A172 (cell line): Measurements from ENCODE around the gene RHOBTB3. TPM values are rescaled to one million over a fixed set of nuclear protein-coding genes. Genes with fewer than 3 reads are reported as not detected.
A peak's percentile ranks its signal among the peaks of the same experiment; 100 is the strongest.
"Not testable (repeated sequence)": the region's sequence is repeated elsewhere in the genome, so short reads cannot be mapped to it uniquely, and the experiment has no call there.

Experiments
- DNase-seq: peaks from one replicate; pipeline ENCODE4 v3.0.0-alpha.2; 2015; ENCODE audit warnings: low spot score
- total RNA-seq: library from RNA; depleted of rRNA; stranded (reverse); fragments of >200 nt; shearing (Covaris generic); gene quantifications from 2 replicates; pipeline ENCODE4 v1.2.3, GENCODE V29; 2014

The RHOBTB3 gene
- total RNA-seq, 1 experiment from 2014 or later = 274 TPM

DNA sequence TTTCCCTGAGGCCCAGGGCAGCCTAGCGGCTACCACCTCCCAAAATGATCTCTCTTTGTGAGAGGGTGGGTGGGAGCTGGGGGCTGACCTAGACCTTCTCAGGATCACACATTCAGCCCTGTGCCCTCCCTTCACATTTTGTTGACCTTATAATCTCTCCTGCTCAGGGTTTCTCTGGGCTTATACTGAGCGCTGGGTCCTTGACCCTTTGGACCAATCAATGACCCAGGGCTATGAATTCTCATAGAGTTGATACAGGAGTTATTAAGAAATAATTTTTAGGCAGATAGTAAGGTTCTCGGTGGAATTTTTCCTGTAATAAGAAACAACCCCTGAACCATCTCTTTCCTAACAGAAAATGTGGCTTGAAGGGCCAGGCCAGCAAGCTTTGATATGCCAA is 69.4 kb downstream of the RHOBTB3 start:
- DNase-seq = no peak

DNA sequence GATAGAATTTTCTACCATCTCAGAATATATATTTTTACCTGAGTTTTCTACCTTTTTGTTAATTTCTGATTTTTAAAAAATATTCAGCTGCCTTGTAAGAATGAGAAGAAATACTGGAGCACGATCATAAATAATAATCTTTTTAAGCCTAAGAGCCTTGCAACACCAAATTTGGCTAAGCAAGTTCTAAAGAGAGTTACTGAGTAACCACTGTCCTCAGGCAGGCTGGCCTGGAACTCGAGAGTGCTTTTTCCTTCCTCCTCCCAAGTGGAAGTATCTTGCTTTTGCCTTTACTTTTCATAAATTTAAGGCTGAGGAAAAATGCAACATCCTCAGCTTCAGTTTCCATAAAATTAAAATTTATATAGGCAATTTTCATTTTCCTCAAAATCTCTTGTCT is 70.4 kb downstream of the RHOBTB3 start:
- DNase-seq = no peak

GRCh38 chr5:95801961-95802360 is 70.8 kb downstream of the RHOBTB3 start:
- no peak for DNase-seq

- DNase-seq = no peak
Observed at GRCh38 chr5:95803271-95804148, 72.4 kb downstream of the RHOBTB3 start.

DNA sequence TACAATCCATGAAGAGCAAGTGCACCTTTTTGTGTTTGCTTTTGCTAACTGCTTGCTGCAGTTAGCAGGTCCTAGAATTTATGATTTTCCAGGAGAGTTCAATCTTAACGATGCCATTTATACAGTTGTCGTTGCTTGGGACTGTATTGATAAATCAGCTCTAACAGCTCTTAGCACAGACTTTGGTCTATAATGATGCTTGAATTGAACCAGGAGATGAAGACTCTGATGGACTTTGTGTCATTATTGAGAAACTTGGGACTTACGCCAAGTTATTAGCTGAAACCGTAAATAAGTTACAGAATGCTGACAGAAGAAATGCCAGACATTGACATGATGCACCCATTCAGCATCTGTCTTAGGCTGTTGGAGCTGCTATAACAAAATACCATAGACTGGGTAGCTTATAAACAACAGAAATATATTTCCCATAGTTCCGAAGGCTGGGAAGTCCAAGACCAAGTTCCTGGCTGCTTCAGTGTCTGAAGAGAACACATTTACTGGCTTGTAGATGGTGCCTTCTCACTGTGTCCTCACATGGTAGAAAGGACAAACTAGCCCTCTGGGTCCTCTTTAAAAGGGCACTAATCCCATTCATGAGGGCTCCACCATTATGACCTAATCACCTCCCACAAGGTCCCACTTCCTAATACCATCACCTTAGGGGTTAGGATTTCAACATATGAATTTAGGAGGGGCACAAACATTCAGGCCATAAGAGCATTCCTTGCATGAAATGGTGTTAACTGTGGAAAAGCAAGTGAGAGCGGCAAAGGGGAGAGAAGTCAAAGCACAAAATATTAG is 73.8 kb downstream of the RHOBTB3 start:
- DNase-seq = no peak

DNA sequence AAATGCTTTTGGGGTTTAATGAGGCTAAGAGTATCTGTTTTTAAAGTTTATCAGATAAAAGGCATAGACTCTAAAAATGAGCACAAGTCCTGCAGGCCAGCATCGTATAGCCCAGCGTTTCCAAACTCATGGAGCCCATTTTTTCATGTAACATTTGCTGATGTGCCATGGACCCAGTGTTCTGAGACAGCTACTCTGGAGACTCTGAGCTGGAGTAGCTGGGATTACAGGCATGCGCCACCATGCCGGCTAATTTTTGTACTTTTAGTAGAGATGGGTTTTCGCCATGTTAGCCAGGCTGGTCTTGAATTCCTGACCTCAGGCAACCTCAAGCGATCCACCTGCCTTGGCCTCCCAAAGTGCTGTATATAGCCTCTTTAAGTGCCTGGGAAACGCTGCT is 75.6 kb downstream of the RHOBTB3 start:
- DNase-seq = no peak

DNA sequence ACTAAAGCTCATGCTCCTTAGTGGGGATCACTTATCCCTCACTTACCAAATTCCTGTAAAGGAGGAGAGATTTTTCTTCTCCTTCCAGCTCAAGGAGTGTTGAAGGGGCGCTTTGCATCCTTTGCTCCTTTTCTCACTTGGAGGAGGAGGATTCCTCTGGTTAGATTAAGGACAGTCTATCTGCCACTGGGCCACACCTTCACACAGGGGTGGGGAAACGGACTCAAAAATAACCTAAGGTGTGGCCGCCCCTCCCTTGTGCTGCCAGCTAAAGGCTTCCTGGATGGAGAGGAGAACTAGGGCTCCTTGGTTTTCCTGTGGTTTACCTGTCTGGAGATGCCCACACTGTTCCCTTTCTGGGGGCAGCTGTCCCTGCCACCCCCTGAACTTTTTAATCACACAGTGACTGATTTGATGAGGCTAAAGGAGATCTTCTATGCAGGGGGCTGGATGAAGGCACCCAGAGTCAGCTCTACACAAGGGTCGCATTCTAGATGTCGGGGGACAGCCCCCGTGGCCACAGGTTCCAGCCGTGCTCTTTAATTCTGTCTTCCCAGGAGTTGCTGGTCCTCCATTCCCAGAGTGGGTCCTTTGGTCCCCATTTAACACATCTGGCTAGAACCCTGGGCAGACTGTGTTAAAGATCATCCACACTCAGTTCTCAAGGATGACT is 77.0 kb downstream of the RHOBTB3 start:
- no peak for DNase-seq

DNA sequence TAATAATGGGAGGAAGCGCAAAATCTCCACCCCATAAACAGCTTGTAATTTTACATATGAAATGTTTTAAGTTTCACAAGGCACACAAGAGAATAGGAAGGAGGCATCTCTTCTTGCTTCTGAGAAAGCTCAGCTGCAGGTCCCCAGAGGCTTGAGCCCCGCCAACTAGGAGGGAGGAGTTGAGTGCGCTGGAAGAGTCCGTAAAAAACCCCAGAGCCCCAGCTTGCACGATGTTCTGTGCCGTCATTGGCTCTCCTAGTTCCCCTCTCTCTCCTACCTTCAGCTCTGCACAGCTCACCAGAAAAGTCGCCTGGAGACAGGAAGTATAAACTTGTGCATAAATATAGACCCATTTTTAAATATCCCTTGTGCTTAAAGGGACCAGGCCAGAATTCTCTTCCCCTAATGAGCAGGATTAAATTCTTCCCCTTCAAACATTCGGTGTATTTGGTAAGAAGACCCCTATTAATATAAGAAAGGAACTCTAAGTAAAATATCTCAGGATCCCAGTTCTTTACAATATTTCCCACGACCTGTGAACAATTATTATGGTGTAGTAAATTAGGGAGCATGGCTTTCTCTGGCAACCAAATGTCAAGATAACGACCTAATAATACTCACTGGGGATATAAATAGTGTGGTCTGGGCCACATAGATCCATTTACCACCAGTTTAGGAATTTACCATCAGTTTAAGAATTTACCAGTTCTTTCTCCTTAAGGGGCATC is 77.7 kb downstream of the RHOBTB3 start:
- DNase-seq = peak; percentile 81

DNA sequence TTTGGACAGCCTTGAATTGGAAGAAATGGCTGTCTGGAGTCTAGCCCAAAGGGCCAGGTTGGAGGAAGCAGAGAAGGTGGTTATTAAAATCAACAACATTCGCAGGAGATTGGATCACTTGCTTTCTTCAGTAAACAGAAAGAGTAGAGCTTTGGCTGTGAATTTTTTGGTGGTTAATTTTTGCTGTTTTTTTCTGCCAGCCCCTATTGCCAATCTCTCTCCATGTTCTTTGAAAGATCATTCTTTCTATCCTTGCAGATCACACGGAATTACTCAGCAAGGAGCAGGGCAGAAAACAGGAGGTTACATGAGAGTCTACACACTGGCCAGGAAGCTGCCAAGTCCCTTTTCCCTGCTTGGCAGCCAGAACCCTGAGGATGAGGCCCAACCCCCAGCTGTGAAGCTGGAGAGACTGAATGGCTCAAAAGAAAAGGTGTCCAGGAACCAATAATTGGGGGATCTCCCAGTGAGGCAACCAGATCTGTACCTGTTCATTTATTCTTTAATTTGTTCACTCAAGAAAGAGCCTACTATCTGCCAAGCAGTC is 78.4 kb downstream of the RHOBTB3 start:
- no peak for DNase-seq

DNA sequence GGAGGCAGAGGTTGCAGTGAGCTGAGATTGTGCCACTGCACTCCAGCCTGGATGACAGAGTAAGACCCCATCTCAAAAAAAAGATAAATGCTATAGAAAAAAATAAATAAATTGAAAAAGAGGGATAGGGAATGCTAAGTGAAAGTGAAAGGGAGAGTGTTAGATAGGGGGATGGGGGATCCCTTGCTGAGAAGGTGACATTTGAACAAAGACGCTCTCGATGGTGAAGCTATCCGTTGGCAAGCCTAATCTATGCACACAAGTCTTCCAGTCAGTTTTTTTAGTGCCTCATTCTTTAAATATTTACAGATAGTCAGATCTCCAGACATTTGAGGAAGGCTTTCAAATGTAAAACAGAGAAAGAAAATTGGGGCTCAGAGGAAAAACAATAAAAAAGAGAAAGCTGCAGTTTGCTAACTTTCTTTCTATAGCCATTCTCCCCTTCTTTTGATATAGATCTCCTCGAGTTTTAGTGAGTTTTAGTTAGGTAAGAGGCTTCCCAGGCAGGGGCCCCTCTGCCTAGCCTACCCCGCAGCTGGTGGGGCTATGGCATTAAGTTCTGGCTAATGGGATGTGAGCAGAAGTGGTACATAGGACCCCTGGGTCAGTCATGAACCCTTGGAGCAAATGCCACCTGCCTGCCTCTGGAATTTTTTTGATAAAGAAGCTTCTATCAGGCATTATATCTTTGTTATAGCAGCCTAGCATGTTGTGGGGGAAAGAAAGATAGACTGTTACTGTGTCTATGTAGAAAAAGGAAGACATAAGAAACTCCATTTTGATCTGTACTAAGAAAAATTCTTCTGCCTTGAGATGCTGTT is 79.4 kb downstream of the RHOBTB3 start:
- no peak for DNase-seq

DNA sequence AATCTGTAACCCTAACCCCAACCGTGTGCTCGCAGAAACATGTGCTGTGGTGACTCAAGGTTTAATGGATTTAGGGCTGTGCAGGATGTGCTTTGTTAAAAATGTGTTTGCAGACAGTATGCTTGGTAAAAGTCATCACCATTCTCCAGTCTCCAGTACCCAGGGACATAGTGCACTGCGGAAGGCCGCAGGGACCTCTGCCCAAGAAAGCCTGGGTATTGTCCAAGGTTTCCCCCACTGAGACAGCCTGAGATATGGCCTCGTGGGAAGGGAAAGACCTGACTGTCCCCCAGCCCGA is 79.9 kb downstream of the RHOBTB3 start:
- DNase-seq = not testable (repeated sequence)

- not testable (repeated sequence) for DNase-seq
Observed at GRCh38 chr5:95811461-95812073, 80.4 kb downstream of the RHOBTB3 start.

DNA sequence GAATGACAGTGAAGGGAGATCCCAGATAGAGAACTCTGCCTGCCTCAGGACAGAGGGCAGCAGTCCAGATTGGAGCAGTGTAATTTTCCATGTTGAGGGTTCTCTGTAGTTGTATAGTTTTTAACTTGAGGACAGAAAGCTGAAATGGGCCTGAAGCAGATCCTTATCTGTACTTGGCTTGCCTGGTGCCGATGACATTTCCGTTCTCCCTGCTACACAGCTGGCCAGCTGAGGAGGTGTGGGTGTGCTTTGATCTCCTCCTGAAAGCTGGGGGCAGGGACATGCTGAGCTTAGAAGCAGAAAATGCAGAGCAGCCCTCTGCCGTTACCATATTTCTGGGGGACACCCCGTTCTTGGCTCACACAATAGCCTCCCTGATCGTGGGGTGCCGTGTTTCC is 80.9 kb downstream of the RHOBTB3 start:
- no peak for DNase-seq

DNA sequence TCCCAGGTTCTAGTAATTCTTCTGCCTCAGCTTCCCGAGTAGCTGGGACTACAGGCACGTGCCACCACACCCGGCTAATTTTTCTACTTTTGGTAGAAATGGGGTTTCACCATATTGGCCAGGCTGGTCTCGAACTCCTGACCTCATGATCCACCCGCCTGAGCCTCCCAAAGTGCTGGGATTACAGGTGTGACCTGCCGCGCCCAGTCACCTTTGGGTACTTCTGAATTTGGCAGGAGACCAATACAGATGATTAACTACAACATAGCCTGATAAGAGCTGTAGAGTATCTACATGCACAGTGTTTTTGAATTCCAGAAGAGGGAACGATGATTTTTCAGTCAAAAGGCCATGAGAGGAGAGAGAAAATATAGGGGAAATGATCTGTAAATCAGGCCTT is 81.9 kb downstream of the RHOBTB3 start:
- DNase-seq = not testable (repeated sequence)

DNA sequence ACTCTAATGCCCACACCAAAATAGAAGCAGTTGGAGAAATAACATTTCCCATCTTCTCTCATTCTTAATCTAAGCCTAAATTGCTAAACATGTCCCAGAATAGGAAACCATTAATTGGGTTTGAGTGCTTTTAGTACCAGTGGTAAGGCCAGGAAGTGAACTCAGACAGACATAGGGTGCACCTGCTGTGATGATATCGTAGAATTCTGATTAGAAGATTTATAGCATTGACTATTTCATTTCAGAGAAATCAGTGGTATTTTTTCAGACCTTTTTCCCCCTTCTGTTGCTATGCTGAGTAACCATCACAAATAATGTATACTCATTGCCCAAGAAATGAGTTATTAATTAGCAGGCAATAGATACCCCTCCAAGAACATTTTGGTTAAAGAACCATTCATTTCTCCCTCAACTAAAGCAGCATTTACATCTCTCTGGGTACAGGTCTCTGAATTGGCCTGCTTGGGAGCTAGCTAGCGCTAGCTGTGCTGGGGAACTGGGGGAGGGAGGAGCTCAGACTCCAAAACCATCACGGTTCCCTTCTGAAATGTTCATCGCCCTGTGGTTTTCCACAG is 84.1 kb downstream of the RHOBTB3 start:
- DNase-seq = no peak

DNA sequence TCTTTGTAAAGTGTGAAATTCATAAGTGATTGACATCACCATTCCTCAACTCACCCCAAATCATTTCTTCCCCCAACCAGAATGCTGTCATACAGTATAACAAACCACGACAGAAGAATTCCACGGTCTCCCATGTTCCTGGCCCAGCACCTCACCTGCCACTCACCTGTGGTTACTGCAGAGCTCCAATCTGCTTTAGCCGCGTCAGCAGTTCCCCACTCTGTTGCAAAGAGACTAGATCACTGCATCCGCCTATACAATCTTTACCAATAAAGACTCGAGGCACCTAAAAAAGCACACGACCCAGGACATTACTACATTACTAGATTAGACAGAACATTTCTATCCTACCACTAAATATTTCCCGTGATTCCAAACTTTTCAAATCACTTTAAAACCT is 85.2 kb downstream of the RHOBTB3 start:
- no peak for DNase-seq

- no peak for DNase-seq
Observed at GRCh38 chr5:95816776-95817175, 85.6 kb downstream of the RHOBTB3 start.

- DNase-seq = peak; percentile 92
Observed at GRCh38 chr5:95817430-95817829, 86.3 kb downstream of the RHOBTB3 start.

GRCh38 chr5:95818181-95819147 is 87.3 kb downstream of the RHOBTB3 start:
- DNase-seq = no peak
